ENCODE measurements around the gene CPLX1. TPM values are rescaled to one million over a fixed set of nuclear protein-coding genes. Genes with fewer than 3 reads are reported as not detected.

The CPLX1 gene
- total RNA-seq, 2 experiments from 2014 or later: 0.21 to 0.25 TPM

- DNase-seq (ENCODE audit: low spot score): peak; percentile 92
- Histone ChIP-seq H3K9me3 (ENCODE audit: low read length) (no peaks in the 10 kb centered on the region), H3K79me2 (ENCODE audit: insufficient read depth, low read depth, low read length) (no peaks in the 10 kb centered on the region), H3K4me1 (ENCODE audit: insufficient read depth, low read length, poor library complexity, severe bottlenecking) (peaks cover 76% of the 10 kb centered on the region), H3K9me2 (ENCODE audit: insufficient read depth, low read length) (no peaks in the 10 kb centered on the region), H3K27ac (ENCODE audit: low read depth, low read length, poor library complexity, severe bottlenecking) (peak overlapping the region; percentile 83), H2AFZ (ENCODE audit: low read length) (peak overlapping the region; percentile 13; the same call in 1 of the 2 replicates), H4K20me1 (ENCODE audit: insufficient read depth, low read length) (no peaks in the 10 kb centered on the region), H3K4me2 (ENCODE audit: low read length) (peak overlapping the region; percentile 66), H3K4me3 (ENCODE audit: low read depth, low read length, poor library complexity, severe bottlenecking) (peak overlapping the region; percentile 54), H3K36me3 (ENCODE audit: insufficient read depth, low read length) (no peaks in the 10 kb centered on the region)
- ChIA-PET CTCF (ENCODE audit: unreplicated experiment) (interaction anchor here (0.8 to 1.9 kb wide), 2 partner anchors 11 to 20 kb away, joined by 4 to 5 read pairs; no protein-coding TSS in a partner anchor), POLR2A (interaction anchor here (0.6 to 2.9 kb wide), 10 partner anchors 9 to 296 kb away, joined by 3 to 39 read pairs (median 3); partner anchors contain the start of gene IDUA)
- no TSS peak for BruUV-seq (replicated peaks)
- intact Hi-C loops (cut with micrococcal nuclease; ENCODE audit: unreplicated experiment): no loop called here
- TF ChIP-seq CTCF (conservative IDR thresholded peaks at IDR 0.05; ENCODE audit: low read length) (no peak), EZH2phosphoT487 (IDR thresholded peaks at IDR 0.05; ENCODE audit: borderline replicate concordance, low read depth, low read length) (no peak)
Measured at GRCh38 chr4:793941-794621, 31.8 kb downstream of the CPLX1 start.

- no peak for TF ChIP-seq CTCF (conservative IDR thresholded peaks at IDR 0.05; ENCODE audit: low read length)
- no peak for TF ChIP-seq EZH2phosphoT487 (IDR thresholded peaks at IDR 0.05; ENCODE audit: borderline replicate concordance, low read depth, low read length)
- ChIA-PET CTCF (ENCODE audit: unreplicated experiment) (interaction anchor here (0.8 to 1.9 kb wide), 2 partner anchors 10 to 21 kb away, joined by 4 to 5 read pairs; no protein-coding TSS in a partner anchor), POLR2A (interaction anchor here (0.6 to 2.9 kb wide), 9 partner anchors 8 to 1445 kb away, joined by 3 to 39 read pairs (median 3); partner anchors contain the start of gene IDUA)
- peak overlapping the region; percentile 13; the same call in 1 of the 2 replicates for H2AFZ ChIP-seq (ENCODE audit: low read length)
- no peaks in the 10 kb centered on the region for H3K9me3 ChIP-seq (ENCODE audit: low read length)
- intact Hi-C loops (cut with micrococcal nuclease; ENCODE audit: unreplicated experiment): no loop called here
- BruUV-seq (replicated peaks): no TSS peak
- H3K4me3 ChIP-seq (ENCODE audit: low read depth, low read length, poor library complexity, severe bottlenecking): peak overlapping the region; percentile 54
- H3K4me2 ChIP-seq (ENCODE audit: low read length): peak overlapping the region; percentile 66
- peak overlapping the region; percentile 83 for H3K27ac ChIP-seq (ENCODE audit: low read depth, low read length, poor library complexity, severe bottlenecking)
- H4K20me1 ChIP-seq (ENCODE audit: insufficient read depth, low read length): no peaks in the 10 kb centered on the region
- peaks cover 68% of the 10 kb centered on the region for H3K4me1 ChIP-seq (ENCODE audit: insufficient read depth, low read length, poor library complexity, severe bottlenecking)
- H3K36me3 ChIP-seq (ENCODE audit: insufficient read depth, low read length): no peaks in the 10 kb centered on the region
- peak; percentile 52 for DNase-seq (ENCODE audit: low spot score)
- H3K9me2 ChIP-seq (ENCODE audit: insufficient read depth, low read length): no peaks in the 10 kb centered on the region
- no peaks in the 10 kb centered on the region for H3K79me2 ChIP-seq (ENCODE audit: insufficient read depth, low read depth, low read length)
Measured at GRCh38 chr4:793093-793861, 32.7 kb downstream of the CPLX1 start.
